SH-SY5Y (cell line): Measurements from ENCODE around the gene PDE5A.
A peak's percentile ranks its signal among the peaks of the same experiment; 100 is the strongest.

ENCODE experiments used
- GATA2 ChIP-seq: IDR thresholded peaks from 2 replicates; pipeline ENCODE4 v1.6.1; 2011; ENCODE audit warnings: mild to moderate bottlenecking, low read depth, low read length
- GATA3 ChIP-seq: IDR thresholded peaks from 2 replicates; pipeline ENCODE4 v1.6.1; 2011; ENCODE audit warnings: low read depth, mild to moderate bottlenecking, low read length, moderate library complexity

Gene PDE5A

GRCh38 chr4:119655111-119655837, 26.7 kb upstream of the PDE5A start:
- peak; percentile 40; the same call in 1 of the 2 replicates for TF ChIP-seq GATA3
- TF ChIP-seq GATA2: peak; percentile 56; the same call in 1 of the 2 replicates

- TF ChIP-seq GATA2 (no peak), GATA3 (no peak)
Observed at GRCh38 chr4:119653990-119654389, 25.4 kb upstream of the PDE5A start.

- TF ChIP-seq GATA3 (no peak), GATA2 (no peak)
Observed at GRCh38 chr4:119652998-119653397, 24.4 kb upstream of the PDE5A start.

- TF ChIP-seq GATA3: no peak
- no peak for TF ChIP-seq GATA2
Observed at GRCh38 chr4:119648398-119648797, 19.8 kb upstream of the PDE5A start.

- no peak for TF ChIP-seq GATA3
- TF ChIP-seq GATA2: no peak
Observed at GRCh38 chr4:119647558-119647957, 19.0 kb upstream of the PDE5A start.

- no peak for TF ChIP-seq GATA3
- TF ChIP-seq GATA2: no peak
Observed at GRCh38 chr4:119646347-119647071, 17.9 kb upstream of the PDE5A start.

GRCh38 chr4:119643306-119644042, 14.9 kb upstream of the PDE5A start:
- TF ChIP-seq GATA3: no peak
- no peak for TF ChIP-seq GATA2

GRCh38 chr4:119641765-119642164, 13.2 kb upstream of the PDE5A start:
- no peak for TF ChIP-seq GATA2
- no peak for TF ChIP-seq GATA3

GRCh38 chr4:119638359-119638758, 9.8 kb upstream of the PDE5A start:
- TF ChIP-seq GATA3: no peak
- no peak for TF ChIP-seq GATA2

GRCh38 chr4:119632216-119632615, 3.6 kb upstream of the PDE5A start:
- TF ChIP-seq GATA3 (no peak), GATA2 (no peak)

- TF ChIP-seq GATA3 (no peak), GATA2 (no peak)
Observed at GRCh38 chr4:119629142-119629471, 503 bp upstream of the PDE5A start.

GRCh38 chr4:119627267-119628255, 1.0 kb downstream of the PDE5A start:
- no peak for TF ChIP-seq GATA2
- TF ChIP-seq GATA3: no peak

- no peak for TF ChIP-seq GATA3
- no peak for TF ChIP-seq GATA2
Observed at GRCh38 chr4:119626943-119627266, 1.7 kb downstream of the PDE5A start.

- TF ChIP-seq GATA3 (no peak), GATA2 (no peak)
Observed at GRCh38 chr4:119626420-119626819, 2.2 kb downstream of the PDE5A start.

- no peak for TF ChIP-seq GATA3
- no peak for TF ChIP-seq GATA2
Observed at GRCh38 chr4:119625761-119626160, 2.8 kb downstream of the PDE5A start.
